ENCODE measurements around the gene WIPF1.

Gene WIPF1

GRCh38 chr2:174540893-174541292 is 56.7 kb downstream of the WIPF1 start:
- DNase-seq (ENCODE audit: low spot score) = no peak

GRCh38 chr2:174535757-174536703 is 61.6 kb downstream of the WIPF1 start:
- no peak for DNase-seq (ENCODE audit: low spot score)

GRCh38 chr2:174535083-174535482 is 62.5 kb downstream of the WIPF1 start:
- DNase-seq (ENCODE audit: low spot score) = no peak

GRCh38 chr2:174529916-174530315 is 67.7 kb downstream of the WIPF1 start:
- DNase-seq (ENCODE audit: low spot score) = no peak

GRCh38 chr2:174527959-174528358 is 69.6 kb downstream of the WIPF1 start:
- no peak for DNase-seq (ENCODE audit: low spot score)

- no peak for DNase-seq (ENCODE audit: low spot score)
Observed at GRCh38 chr2:174527101-174527721, 70.4 kb downstream of the WIPF1 start.

- no peak for DNase-seq (ENCODE audit: low spot score)
Observed at GRCh38 chr2:174524527-174524926, 73.1 kb downstream of the WIPF1 start.

- DNase-seq (ENCODE audit: low spot score) = no peak
Observed at GRCh38 chr2:174522553-174522952, 75.1 kb downstream of the WIPF1 start.

GRCh38 chr2:174518395-174518794 is 79.2 kb downstream of the WIPF1 start:
- DNase-seq (ENCODE audit: low spot score) = no peak

GRCh38 chr2:174516501-174517378 is 80.9 kb downstream of the WIPF1 start:
- no peak for DNase-seq (ENCODE audit: low spot score)

GRCh38 chr2:174512345-174512744 is 85.3 kb downstream of the WIPF1 start:
- no peak for DNase-seq (ENCODE audit: low spot score)

GRCh38 chr2:174511580-174512260 is 85.9 kb downstream of the WIPF1 start:
- no peak for DNase-seq (ENCODE audit: low spot score)

- peak; percentile 47 for DNase-seq (ENCODE audit: low spot score)
Observed at GRCh38 chr2:174510583-174511189, 86.9 kb downstream of the WIPF1 start.

All from NAMALWA (cell line).